ENCODE data around the gene DENND1B. TPM values are rescaled to one million over a fixed set of nuclear protein-coding genes. Genes with fewer than 3 reads are reported as not detected.

DENND1B gene
- total and polyA plus RNA-seq, 2 of the 13 experiments (the other 11 are each of a cell fraction or from before 2014, with no cell fraction given) = 2.6 to 5.7 TPM

DNA sequence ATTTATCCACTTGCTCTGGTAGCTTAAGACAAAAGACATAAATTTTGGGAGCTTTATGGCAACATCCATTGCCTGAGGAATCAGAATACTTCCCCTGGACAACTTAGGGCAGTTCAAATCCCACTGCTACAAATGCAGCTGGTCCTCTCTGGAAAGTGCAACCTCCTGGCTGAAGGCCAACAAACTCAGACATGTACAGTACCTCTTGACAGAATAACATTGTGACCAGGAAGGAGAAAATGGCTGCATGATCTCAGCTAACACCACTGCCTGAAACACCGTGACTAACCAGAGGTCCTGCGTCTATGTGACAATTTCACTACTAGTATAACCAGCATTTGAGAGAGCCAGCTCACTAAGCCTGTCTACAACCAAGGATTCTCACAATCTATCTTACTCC is 288.3 kb downstream of the DENND1B start:
- Histone ChIP-seq H3K27ac (ENCODE audit: extremely low read length, insufficient read depth, low read length) (no peak overlapping the region), H3K27me3 (ENCODE audit: control insufficient read depth in 1 of 2, insufficient read depth in 2 of 2, low read length in 2 of 2) (no peaks in the 10 kb centered on the region), H4K20me1 (ENCODE audit: insufficient read depth, low read length) (no peaks in the 10 kb centered on the region), H3K79me2 (ENCODE audit: insufficient read depth, low read length) (no peaks in the 10 kb centered on the region), H3K4me3 (replicated peaks in 1 of 3; ENCODE audit: insufficient read depth in 1 of 3, low read depth in 2 of 3, low read length in 3 of 3) (no peak overlapping the region), H3K9ac (ENCODE audit: insufficient read depth, low read depth, low read length) (no peak overlapping the region), H3K4me2 (ENCODE audit: low read depth, low read length) (no peak overlapping the region), H3K4me1 (ENCODE audit: insufficient read depth, low read length) (no peaks in the 10 kb centered on the region), H2AFZ (ENCODE audit: low read length) (no peak overlapping the region), H3K36me3 (replicated peaks in 1 of 2; ENCODE audit: control insufficient read depth in 1 of 2, insufficient read depth in 2 of 2, low read length in 2 of 2) (no peaks in the 10 kb centered on the region), H3K9me3 (ENCODE audit: low read length) (no peaks in the 10 kb centered on the region)
- in situ Hi-C loops (cut with HindIII; ENCODE audit: extremely low pct_ligation_motif_present, low pct_unique_long_range_greater_than_20kb) = no loop called here
- BruUV-seq (replicated peaks) = no TSS peak
- ChIA-PET CTCF (ENCODE audit: low intra/inter-chr PET ratio, low total read pairs) (no interaction called here), POLR2A (no interaction called here)
- intact Hi-C loops (cut with micrococcal nuclease; ENCODE audit: unreplicated experiment) = no loop called here
- TF ChIP-seq YEATS4 (CRISPR knock-in tag; IDR thresholded peaks at IDR 0.05; ENCODE audit: borderline replicate concordance) (no peak), BRD4 (CRISPR knock-in tag; IDR thresholded peaks at IDR 0.05) (no peak)
- TF ChIP-seq, protein P1, sequence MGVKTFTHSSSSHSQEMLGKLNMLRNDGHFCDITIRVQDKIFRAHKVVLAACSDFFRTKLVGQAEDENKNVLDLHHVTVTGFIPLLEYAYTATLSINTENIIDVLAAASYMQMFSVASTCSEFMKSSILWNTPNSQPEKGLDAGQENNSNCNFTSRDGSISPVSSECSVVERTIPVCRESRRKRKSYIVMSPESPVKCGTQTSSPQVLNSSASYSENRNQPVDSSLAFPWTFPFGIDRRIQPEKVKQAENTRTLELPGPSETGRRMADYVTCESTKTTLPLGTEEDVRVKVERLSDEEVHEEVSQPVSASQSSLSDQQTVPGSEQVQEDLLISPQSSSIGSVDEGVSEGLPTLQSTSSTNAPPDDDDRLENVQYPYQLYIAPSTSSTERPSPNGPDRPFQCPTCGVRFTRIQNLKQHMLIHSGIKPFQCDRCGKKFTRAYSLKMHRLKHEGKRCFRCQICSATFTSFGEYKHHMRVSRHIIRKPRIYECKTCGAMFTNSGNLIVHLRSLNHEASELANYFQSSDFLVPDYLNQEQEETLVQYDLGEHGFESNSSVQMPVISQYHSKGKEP (CRISPR knock-in tag; IDR thresholded peaks at IDR 0.05) = no peak
- ATAC-seq (peak; percentile 40; the same call in 1 of the 3 replicates), FAIRE-seq (no peak), DNase-seq (ENCODE audit: low spot score) (no peak)
- WGBS (ENCODE audit: low lambda C conversion rate) = 69% methylated on average over 2 of the region's 2 CpGs

DNA sequence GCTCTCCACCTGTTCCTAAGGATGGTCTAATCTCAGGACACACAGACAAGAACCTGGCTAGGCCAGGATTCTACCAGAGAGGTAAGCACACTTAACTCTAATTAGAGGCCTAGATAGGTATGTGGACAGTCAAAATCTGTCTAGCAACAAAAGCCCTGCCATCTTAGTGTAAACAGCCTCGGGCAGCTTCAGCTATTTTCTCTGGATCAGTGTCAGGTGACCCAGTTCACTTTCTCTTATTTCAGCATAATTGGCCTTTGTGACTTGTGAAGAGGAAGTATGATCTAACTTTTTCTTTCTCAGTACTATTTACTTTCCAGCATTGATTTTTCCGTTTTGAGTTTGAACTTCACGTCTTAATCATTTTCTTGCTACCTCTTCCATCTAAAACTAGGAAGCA is 289.5 kb downstream of the DENND1B start:
- ATAC-seq (no peak), DNase-seq (ENCODE audit: low spot score) (no peak), FAIRE-seq (no peak)
- ChIA-PET POLR2A (no interaction called here), CTCF (ENCODE audit: low intra/inter-chr PET ratio, low total read pairs) (no interaction called here)
- H2AFZ ChIP-seq (ENCODE audit: low read length) = no peak overlapping the region
- no peak overlapping the region for H3K4me2 ChIP-seq (ENCODE audit: low read depth, low read length)
- TF ChIP-seq ZNF33A (CRISPR knock-in tag; IDR thresholded peaks at IDR 0.05; ENCODE audit: borderline replicate concordance) (no peak), GATAD1 (CRISPR knock-in tag; IDR thresholded peaks at IDR 0.05) (no peak), PCBP1 (IDR thresholded peaks at IDR 0.05; ENCODE audit: borderline replicate concordance, low read depth, low read length) (no peak), SETDB1 (CRISPR knock-in tag; IDR thresholded peaks at IDR 0.05; ENCODE audit: borderline replicate concordance) (no peak), NR2F1 (CRISPR knock-in tag; IDR thresholded peaks at IDR 0.05) (no peak), SIX1 (CRISPR knock-in tag; IDR thresholded peaks at IDR 0.05; ENCODE audit: borderline replicate concordance) (no peak), ZFP36L2 (CRISPR knock-in tag; IDR thresholded peaks at IDR 0.05) (no peak), SRSF4 (IDR thresholded peaks at IDR 0.05; ENCODE audit: low read depth, low read length, poor library complexity, severe bottlenecking) (no peak)
- TF ChIP-seq, protein P2, sequence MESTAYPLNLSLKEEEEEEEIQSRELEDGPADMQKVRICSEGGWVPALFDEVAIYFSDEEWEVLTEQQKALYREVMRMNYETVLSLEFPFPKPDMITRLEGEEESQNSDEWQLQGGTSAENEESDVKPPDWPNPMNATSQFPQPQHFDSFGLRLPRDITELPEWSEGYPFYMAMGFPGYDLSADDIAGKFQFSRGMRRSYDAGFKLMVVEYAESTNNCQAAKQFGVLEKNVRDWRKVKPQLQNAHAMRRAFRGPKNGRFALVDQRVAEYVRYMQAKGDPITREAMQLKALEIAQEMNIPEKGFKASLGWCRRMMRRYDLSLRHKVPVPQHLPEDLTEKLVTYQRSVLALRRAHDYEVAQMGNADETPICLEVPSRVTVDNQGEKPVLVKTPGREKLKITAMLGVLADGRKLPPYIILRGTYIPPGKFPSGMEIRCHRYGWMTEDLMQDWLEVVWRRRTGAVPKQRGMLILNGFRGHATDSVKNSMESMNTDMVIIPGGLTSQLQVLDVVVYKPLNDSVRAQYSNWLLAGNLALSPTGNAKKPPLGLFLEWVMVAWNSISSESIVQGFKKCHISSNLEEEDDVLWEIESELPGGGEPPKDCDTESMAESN (CRISPR knock-in tag; conservative IDR thresholded peaks at IDR 0.05) = no peak
- BruUV-seq (replicated peaks) = no TSS peak
- in situ Hi-C loops (cut with HindIII; ENCODE audit: extremely low pct_ligation_motif_present, low pct_unique_long_range_greater_than_20kb) (no loop called here), intact Hi-C loops (cut with micrococcal nuclease; ENCODE audit: unreplicated experiment) (no loop called here)
- H3K4me1 ChIP-seq (ENCODE audit: insufficient read depth, low read length) = no peaks in the 10 kb centered on the region
- no peaks in the 10 kb centered on the region for H3K79me2 ChIP-seq (ENCODE audit: insufficient read depth, low read length)
- no peaks in the 10 kb centered on the region for H4K20me1 ChIP-seq (ENCODE audit: insufficient read depth, low read length)
- no peaks in the 10 kb centered on the region for H3K36me3 ChIP-seq (replicated peaks in 1 of 2; ENCODE audit: control insufficient read depth in 1 of 2, insufficient read depth in 2 of 2, low read length in 2 of 2)
- H3K4me3 ChIP-seq (replicated peaks in 1 of 3; ENCODE audit: insufficient read depth in 1 of 3, low read depth in 2 of 3, low read length in 3 of 3) = no peak overlapping the region
- H3K9me3 ChIP-seq (ENCODE audit: low read length) = no peaks in the 10 kb centered on the region
- H3K9ac ChIP-seq (ENCODE audit: insufficient read depth, low read depth, low read length) = no peak overlapping the region
- H3K27me3 ChIP-seq (ENCODE audit: control insufficient read depth in 1 of 2, insufficient read depth in 2 of 2, low read length in 2 of 2) = no peaks in the 10 kb centered on the region
- no peak overlapping the region for H3K27ac ChIP-seq (ENCODE audit: extremely low read length, insufficient read depth, low read length)
- WGBS (ENCODE audit: low lambda C conversion rate) = 3% methylated on average over 3 of the region's 3 CpGs
